Endothelial cell of umbilical vein (primary cell): ENCODE results near the gene SLFN5. TPM values are rescaled to one million over a fixed set of nuclear protein-coding genes. Genes with fewer than 3 reads are reported as not detected.

Source experiments
- BruUV-seq: library from RNA; stranded (reverse); fragments of 400-500 nt; replicated peaks from 2 replicates; lab custom pipeline; 2021; lab: Mats Ljungman, UMichigan
- CTCF ChIA-PET: fragments of 300-600, 350-600 bp; sonication (Branson Sonifier 250); formaldehyde crosslinking; loops from one replicate; lab custom pipeline; 2021; ENCODE audit warnings: antibody characterized with exemption, inconsistent platforms; lab: Charles Lee
- POLR2A ChIA-PET: fragments of 300-600, 350-600 bp; sonication (Branson Sonifier 250); formaldehyde crosslinking; loops from one replicate; lab custom pipeline; 2021; ENCODE audit warnings: antibody characterized with exemption, inconsistent platforms; lab: Charles Lee
- DNase-seq: peaks from one replicate; pipeline ENCODE4 v3.0.0-alpha.2; 2011; ENCODE audit warnings: low read depth, low spot score
- FAIRE-seq: peaks from 2 replicates; lab custom pipeline; 2011; peaks lifted over from hg19 to GRCh38; lab: Jason Lieb, UNC
- H2AFZ ChIP-seq: 2 replicates; pipeline ENCODE4 v1.6.0; 2012; ENCODE audit warnings: low read depth, low read length, control low read depth, inconsistent platforms
- H3K27ac ChIP-seq: 2 replicates; pipeline ENCODE4 v1.5.1; 2011; ENCODE audit warnings: low read depth, mild to moderate bottlenecking, control low read depth, low read length, moderate library complexity; ENCODE audit not compliant: insufficient read depth
- H3K27me3 ChIP-seq, 2 experiments: 2 replicates each; pipeline versions ENCODE4 v1.6.0 to v1.6.1; 2011; ENCODE audit warnings: low read length in 2 of 2, mixed read lengths in 1 of 2; ENCODE audit not compliant: control insufficient read depth in 2 of 2, insufficient read depth in 2 of 2
- H3K36me3 ChIP-seq, 2 experiments: 2 replicates in 1 of 2; 3 replicates in 1 of 2; pipeline ENCODE4 v1.5.1; 2011; ENCODE audit warnings: low read length in 2 of 2, mild to moderate bottlenecking in 1 of 2, moderate library complexity in 1 of 2; ENCODE audit not compliant: control insufficient read depth in 2 of 2, insufficient read depth in 2 of 2; ENCODE audit errors: extremely low read depth in 1 of 2
- H3K4me1 ChIP-seq: 3 replicates; pipeline ENCODE4 v1.5.1; 2011; ENCODE audit warnings: mild to moderate bottlenecking, low read length; ENCODE audit not compliant: control insufficient read depth, insufficient read depth; ENCODE audit errors: extremely low read depth
- H3K4me2 ChIP-seq: 2 replicates; pipeline ENCODE4 v1.6.1; 2011; ENCODE audit warnings: low read length, control low read depth, mixed read lengths; ENCODE audit not compliant: insufficient read depth
- H3K4me3 ChIP-seq, 3 experiments: fragments of 200-600 bp in 1 of 3; sonication (generic), shearing (Covaris generic) in 1 of 3; replicated peaks in 1 of 3; 2 replicates each; pipeline ENCODE4 v1.5.1; 2011 to 2016; ENCODE audit warnings: control low read depth in 3 of 3, low read length in 3 of 3, mild to moderate bottlenecking in 2 of 3, inconsistent platforms in 1 of 3, low read depth in 1 of 3, moderate library complexity in 1 of 3; ENCODE audit not compliant: insufficient read depth in 1 of 3
- H3K79me2 ChIP-seq: 2 replicates; pipeline ENCODE4 v1.6.0; 2012; ENCODE audit warnings: low read length, inconsistent platforms; ENCODE audit not compliant: control insufficient read depth, insufficient read depth
- H3K9ac ChIP-seq: replicated peaks from 2 replicates; pipeline ENCODE3; 2011; ENCODE audit warnings: low read length, control low read depth; ENCODE audit not compliant: insufficient read depth; ENCODE audit errors: extremely low read depth
- H3K9me1 ChIP-seq: replicated peaks from 3 replicates; pipeline ENCODE4 v1.6.0; 2011; ENCODE audit warnings: mild to moderate bottlenecking, low read length; ENCODE audit not compliant: control insufficient read depth, insufficient read depth; ENCODE audit errors: extremely low read depth
- H3K9me3 ChIP-seq: replicated peaks from 2 replicates; pipeline ENCODE4 v1.5.1; 2012; ENCODE audit warnings: low read length, inconsistent platforms; ENCODE audit not compliant: control insufficient read depth, insufficient read depth
- H4K20me1 ChIP-seq: replicated peaks from 2 replicates; pipeline ENCODE3; 2011; ENCODE audit warnings: mild to moderate bottlenecking, low read length; ENCODE audit not compliant: control insufficient read depth, insufficient read depth; ENCODE audit errors: extremely low read depth
- EZH2 ChIP-seq: IDR thresholded peaks from 2 replicates; pipeline ENCODE4 v1.6.1; 2012; ENCODE audit warnings: borderline replicate concordance, low read depth, mild to moderate bottlenecking, moderate library complexity, low read length, inconsistent platforms; ENCODE audit not compliant: severe bottlenecking
- FOS ChIP-seq: IDR thresholded peaks from 2 replicates; pipeline ENCODE4 v1.6.1; 2011; ENCODE audit warnings: mild to moderate bottlenecking, low read length, moderate library complexity, borderline replicate concordance; ENCODE audit not compliant: insufficient read depth
- GATA2 ChIP-seq: IDR thresholded peaks from 2 replicates; pipeline ENCODE4 v1.7.0; 2011; ENCODE audit warnings: low read depth, mild to moderate bottlenecking, moderate library complexity, mixed read lengths, low read length; ENCODE audit not compliant: insufficient read length, insufficient read depth
- JUN ChIP-seq: IDR thresholded peaks from 2 replicates; pipeline ENCODE4 v1.6.1; 2011; ENCODE audit warnings: borderline replicate concordance, low read depth; ENCODE audit not compliant: insufficient read length, insufficient read depth
- MYC ChIP-seq: IDR thresholded peaks from one replicate; pipeline ENCODE4 v1.6.1; 2011; ENCODE audit warnings: mild to moderate bottlenecking, low read depth, low read length
- POLR2A ChIP-seq: IDR thresholded peaks from 2 replicates; pipeline ENCODE4 v1.6.1; 2012; ENCODE audit warnings: low read depth, mild to moderate bottlenecking, control low read depth, low read length
- POLR2AphosphoS5 ChIP-seq: IDR thresholded peaks from 2 replicates; pipeline ENCODE4 v1.6.1; 2012; ENCODE audit warnings: low read depth, mild to moderate bottlenecking, control low read depth, low read length, moderate library complexity; ENCODE audit not compliant: insufficient read depth
- dilution Hi-C: fragments of 300-500 bp; cut with MboI; formaldehyde crosslinking; loops from one replicate; pipeline ENCODE4 v1.15.0; 2019; ENCODE audit warnings: low sequenced_read_pairs; ENCODE audit not compliant: extremely low pct_ligation_motif_present
- intact Hi-C: fragments of 100-400 bp; cut with micrococcal nuclease; formaldehyde crosslinking; loops from one replicate; pipeline ENCODE4 v1.10.0; 2022
- polyA plus RNA-seq, 4 experiments: library from polyadenylated mRNA; depleted of rRNA in 3 of 4; stranded (reverse) in 3 of 4; unstranded in 1 of 4; fragments of >200 nt; gene quantifications; 2 replicates each; pipeline versions ENCODE4 v1.2.1 to v1.2.3, GENCODE V29; 2011 to 2012; ENCODE audit warnings: missing spikeins in 1 of 4
- total RNA-seq: library from RNA; stranded (reverse); gene quantifications from 2 replicates; pipeline ENCODE4 v1.2.3, GENCODE V29; 2021
- TF ChIP-seq, protein P1 (sequence below), 2 donors: IDR thresholded peaks; 1 replicate in 1 of 2; 2 replicates in 1 of 2; pipeline ENCODE4 v1.5.1; 2011; ENCODE audit warnings: low read length in 2 of 2, mild to moderate bottlenecking in 2 of 2, moderate library complexity in 2 of 2, control low read depth in 1 of 2, inconsistent platforms in 1 of 2, low read depth in 1 of 2; ENCODE audit not compliant: insufficient read depth in 1 of 2; ENCODE audit errors: extremely low read depth in 1 of 2
- TF ChIP-seq, protein P2 (sequence below): IDR thresholded peaks from 2 replicates; pipeline ENCODE4 v1.6.1; 2011; ENCODE audit not compliant: insufficient read depth, insufficient read length

The SLFN5 gene
- total and polyA plus RNA-seq, 2 donors (not counting 3 experiments of a cell fraction or from before 2014, with no cell fraction given) = 4.5 to 24.2 TPM

DNA sequence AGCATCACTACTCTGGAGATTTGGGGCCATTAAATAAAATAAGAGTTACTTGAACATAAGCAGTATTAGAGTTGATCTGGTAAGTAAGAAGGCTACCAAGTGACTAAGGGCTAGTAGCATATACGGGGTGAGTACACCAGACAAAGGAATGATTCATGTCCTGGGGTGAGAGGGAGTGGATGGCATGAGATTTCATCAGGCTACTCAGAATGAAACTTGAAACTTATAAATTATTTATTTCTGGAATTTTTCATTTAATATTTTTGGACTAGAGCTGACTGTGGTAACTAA, 2.3 kb downstream of the SLFN5 start:
- H3K36me3 ChIP-seq = no peaks in the 10 kb centered on the region
- DNase-seq = peak; percentile 77
- no peak overlapping the region for H2AFZ ChIP-seq
- peaks cover 27% of the 10 kb centered on the region for H3K4me1 ChIP-seq
- H3K79me2 ChIP-seq = peaks cover 2% of the 10 kb centered on the region
- BruUV-seq = no TSS peak
- TF ChIP-seq EZH2 (no peak), FOS (peak; percentile 83), GATA2 (no peak), MYC (no peak), JUN (peak; percentile 61), POLR2A (peak; percentile 68), POLR2AphosphoS5 (peak; percentile 31)
- TF ChIP-seq, protein P1, sequence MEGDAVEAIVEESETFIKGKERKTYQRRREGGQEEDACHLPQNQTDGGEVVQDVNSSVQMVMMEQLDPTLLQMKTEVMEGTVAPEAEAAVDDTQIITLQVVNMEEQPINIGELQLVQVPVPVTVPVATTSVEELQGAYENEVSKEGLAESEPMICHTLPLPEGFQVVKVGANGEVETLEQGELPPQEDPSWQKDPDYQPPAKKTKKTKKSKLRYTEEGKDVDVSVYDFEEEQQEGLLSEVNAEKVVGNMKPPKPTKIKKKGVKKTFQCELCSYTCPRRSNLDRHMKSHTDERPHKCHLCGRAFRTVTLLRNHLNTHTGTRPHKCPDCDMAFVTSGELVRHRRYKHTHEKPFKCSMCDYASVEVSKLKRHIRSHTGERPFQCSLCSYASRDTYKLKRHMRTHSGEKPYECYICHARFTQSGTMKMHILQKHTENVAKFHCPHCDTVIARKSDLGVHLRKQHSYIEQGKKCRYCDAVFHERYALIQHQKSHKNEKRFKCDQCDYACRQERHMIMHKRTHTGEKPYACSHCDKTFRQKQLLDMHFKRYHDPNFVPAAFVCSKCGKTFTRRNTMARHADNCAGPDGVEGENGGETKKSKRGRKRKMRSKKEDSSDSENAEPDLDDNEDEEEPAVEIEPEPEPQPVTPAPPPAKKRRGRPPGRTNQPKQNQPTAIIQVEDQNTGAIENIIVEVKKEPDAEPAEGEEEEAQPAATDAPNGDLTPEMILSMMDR (IDR thresholded peaks at IDR 0.05; ENCODE audit: extremely low read depth in 1 of 2, insufficient read depth in 1 of 2, low read depth in 1 of 2, low read length in 2 of 2) = no peak
- TF ChIP-seq, protein P2, sequence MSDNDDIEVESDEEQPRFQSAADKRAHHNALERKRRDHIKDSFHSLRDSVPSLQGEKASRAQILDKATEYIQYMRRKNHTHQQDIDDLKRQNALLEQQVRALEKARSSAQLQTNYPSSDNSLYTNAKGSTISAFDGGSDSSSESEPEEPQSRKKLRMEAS = no peak
- ChIA-PET CTCF (interaction anchor here (1.6 kb wide), 1 partner anchor 12 kb away, joined by 10 read pairs; no protein-coding TSS in a partner anchor), POLR2A (interaction anchor here (0.6 to 3.4 kb wide), 2 partner anchors 12 to 129 kb away, joined by 4 to 37 read pairs; partner anchors contain the start of gene SLFN11)
- no peaks in the 10 kb centered on the region for H3K27me3 ChIP-seq
- peak overlapping the region; percentile 71 for H3K4me2 ChIP-seq
- intact Hi-C loops (loop anchor here (1.0 to 10.0 kb wide), 4 partner anchors 9 to 990 kb away; partner anchors contain the start of genes CCL2, CCT6B, TAF15 and ZNF830), dilution Hi-C loops (no loop called here)
- no peaks in the 10 kb centered on the region for H3K9me3 ChIP-seq
- peak; percentile 83 for FAIRE-seq
- H3K4me3 ChIP-seq = peak overlapping the region in 1 of 3 experiments; percentile 68
- peak overlapping the region; percentile 91 for H3K9ac ChIP-seq
- no peaks in the 10 kb centered on the region for H4K20me1 ChIP-seq
- peak overlapping the region; percentile 82 for H3K27ac ChIP-seq
- no peaks in the 10 kb centered on the region for H3K9me1 ChIP-seq
